NCI-H2107 (cell line): ENCODE measurements around the gene UTS2B.

Source experiments
- DNase-seq: peaks from one replicate; lab custom pipeline; 2025; lab: John Stamatoyannopoulos, UW

UTS2B gene

DNA sequence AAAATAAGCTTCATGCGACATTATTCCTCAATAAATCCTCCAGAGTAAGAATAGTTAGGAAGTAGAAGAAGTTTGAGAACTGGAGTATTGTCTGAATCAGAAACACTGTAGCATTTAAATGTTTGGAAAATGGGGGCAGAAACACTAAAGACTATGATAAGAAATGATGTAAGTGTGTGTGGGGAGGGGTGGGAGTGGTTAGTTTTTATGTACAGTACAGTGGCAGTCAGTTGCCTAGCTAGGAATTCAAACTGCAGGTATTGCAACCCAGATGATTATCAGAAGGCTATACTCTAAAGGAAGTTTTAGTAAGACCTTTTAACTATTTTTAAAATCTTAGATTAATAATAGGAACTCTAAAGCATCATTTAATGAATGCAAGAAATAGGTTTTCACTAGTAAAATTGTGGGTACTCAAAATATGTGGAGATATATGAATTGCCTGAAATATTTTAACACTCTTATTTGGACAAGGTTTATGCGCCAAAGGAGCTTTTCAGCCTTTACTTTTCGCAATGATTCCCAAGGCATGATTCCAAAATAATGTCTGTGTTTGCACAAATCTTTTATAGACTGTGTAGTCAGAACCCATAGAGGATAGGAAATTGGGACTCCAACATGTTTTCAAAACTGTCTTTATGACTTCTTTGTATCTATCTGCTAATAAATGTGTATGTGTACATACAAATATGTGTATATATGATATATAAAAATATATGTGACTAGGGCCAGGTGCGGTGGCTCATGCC is 9.1 kb downstream of the UTS2B start:
- no peak for DNase-seq

DNA sequence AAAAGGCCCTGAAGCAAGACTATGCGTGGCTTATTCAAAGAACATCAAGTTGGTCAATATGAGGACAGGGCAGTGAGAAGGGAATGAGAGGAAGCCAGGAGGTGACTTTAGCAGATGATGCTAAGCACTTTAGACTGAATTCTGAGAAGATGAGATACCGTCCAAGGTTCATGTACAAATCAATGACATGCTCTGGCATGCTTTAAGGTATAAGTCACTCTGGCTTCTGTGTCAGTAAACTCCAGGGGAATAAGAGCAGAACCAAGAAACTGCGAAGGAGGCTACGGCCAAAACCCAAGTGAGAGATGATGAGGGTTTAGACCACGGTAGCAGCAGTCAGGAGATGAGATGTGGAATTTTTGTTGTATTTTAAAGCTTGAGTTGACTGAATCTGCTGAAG is 10.0 kb downstream of the UTS2B start:
- no peak for DNase-seq

DNA sequence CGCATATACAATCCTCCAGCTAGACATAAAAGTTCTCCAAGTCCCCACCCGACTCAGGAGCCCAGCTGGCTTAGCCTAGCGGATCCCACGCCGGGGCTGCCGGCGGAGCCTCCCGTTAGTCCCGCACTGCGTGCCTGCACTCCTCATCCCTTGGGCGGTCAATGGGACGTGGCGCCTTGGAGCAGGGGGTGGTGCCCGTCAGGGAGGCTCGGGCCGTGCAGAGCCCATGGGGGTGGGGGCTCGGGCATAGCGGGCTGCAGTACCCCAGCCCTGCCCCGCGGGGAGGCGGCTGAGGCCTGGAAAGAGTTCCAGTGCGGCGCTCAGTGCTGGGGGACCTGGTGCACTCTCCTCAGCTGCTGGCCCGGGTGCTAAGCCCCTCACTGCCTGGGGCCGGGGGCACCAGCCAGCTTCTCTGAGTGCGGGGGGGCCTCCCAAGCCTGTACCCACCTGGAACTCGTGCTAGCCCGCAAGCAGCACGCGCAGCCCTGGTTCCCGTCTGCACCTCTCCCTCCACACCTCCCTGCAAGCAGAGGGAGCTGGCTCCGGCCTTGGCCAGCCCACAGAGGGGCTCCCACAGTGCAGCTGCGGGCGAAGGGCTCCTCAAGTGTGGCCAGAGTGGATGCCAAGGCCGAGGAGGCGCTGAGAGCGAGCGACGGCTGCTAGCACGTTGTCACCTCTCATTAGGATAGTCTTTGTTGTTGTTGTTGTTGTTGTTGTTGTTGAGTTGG is 13.3 kb downstream of the UTS2B start:
- DNase-seq, result no peak

DNA sequence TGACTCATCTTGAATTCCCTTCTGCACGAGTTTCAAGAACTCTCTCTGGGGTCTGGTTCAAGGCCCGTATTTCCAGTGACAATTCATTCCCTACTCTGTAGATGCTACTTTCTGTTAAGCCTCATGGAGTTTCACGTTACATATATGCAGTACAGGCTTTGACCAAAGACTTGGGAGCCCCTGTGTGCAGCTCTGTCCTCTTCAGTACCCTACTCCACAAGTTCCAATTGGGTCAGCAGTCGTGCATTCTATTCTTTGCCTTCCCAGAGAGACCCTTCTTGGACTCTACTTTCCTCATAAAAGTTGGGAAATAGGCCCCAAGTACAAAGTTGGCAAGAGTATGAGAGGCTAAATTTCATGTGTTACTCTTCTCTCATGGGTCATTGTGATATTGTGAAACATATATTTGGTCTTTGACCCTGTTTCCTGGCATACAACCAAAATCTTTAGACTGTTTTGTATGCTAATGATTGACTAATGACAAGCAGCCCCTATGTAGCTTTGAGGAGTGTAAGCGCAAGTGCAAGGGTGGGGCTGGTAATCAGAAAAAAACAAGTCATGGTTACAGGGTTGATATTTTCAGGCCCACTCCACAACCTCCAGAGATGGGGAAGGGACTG is 16.1 kb downstream of the UTS2B start:
- DNase-seq, result no peak

DNA sequence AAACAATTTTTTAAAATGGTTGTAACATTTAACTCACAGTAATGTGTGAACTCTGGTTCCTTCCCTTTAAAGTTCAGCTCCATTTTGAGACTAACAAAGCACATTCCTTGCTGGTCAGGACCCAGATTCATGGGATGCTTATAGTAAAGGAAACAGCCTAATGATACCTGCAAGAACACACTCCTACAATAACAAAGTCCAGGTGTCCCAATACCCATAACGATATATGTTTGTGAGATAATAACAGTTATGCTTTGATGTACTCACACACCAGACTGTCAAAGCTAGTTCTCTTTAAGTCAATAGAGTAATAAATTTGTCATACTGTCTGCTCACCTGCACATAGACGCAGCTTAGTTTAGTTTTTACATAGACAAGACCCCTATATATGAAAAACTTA is 17.0 kb downstream of the UTS2B start:
- DNase-seq, result no peak

DNA sequence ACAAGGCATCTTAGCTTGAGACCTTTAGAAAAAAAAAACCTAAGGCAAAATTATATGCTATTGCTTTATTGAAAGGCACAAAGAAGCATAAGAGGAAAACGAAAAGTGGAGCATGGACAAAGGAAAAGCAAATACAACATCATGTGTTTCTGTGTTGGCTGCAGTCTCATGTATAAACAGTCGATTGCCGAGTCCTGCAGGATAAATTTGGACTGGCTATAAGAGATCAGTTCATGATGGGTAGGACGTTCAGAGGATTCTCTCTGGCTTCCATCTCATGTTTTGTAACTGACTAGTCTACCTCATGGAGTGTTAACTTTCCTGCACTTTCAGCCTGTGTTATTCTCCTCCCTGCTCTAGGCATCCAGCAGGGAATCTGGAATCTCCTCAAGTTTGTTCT is 23.0 kb downstream of the UTS2B start:
- no peak for DNase-seq

DNA sequence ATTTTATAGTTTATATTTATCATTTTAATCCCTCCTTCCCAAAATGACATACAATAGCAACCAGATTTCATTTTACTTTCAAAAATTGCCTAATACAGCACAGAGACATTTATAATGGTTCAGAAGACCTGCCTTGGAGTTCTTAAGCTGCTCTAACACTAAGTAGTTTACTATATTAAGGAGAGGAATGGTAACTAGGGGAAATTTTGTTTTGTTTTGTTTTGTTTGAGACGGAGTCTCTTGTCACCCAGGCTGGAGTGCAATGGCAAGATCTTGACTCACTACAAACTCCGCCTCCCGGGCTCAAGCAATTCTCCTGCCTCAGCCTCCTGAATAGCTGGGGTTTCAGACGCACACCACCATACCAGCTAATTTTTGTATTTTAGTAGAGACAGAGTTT is 23.9 kb downstream of the UTS2B start:
- no peak for DNase-seq

DNA sequence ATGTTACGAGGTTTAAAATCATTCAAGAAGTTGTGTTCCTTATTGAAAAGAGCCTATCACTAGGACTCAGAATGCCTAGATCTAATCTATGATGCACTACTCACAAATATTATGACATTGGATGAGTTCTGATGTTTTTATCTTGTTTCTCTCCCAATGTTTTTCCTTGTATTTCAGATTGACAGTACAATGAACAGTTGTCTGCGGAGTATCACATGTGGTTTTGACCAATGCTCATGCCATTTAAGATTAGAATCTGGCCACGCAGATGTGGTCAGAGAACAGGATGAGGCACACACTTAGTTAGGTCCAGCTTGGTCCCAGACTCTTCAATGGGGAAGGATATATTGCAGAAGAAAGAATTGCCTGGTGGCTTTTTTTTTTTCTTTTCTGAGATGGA is 26.7 kb downstream of the UTS2B start:
- DNase-seq, result no peak

DNA sequence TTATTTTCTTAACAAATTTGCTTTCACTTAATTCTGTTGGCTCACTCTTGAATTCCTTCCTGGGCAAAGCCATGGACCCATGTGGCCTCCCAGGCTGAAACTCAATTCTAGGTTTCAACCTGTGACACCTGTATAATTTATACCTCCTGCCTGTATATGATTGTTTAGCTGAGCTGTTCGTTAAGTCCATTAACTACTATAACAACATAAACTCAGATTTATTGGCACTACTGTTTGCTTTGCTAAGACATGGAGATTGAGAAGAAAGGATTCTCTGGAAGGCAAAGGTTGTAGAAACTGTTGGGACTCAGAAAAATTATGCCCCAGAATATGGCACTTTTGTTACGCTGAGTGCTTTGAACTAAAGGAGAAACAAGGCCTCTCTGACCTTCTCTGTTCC is 27.9 kb downstream of the UTS2B start:
- no peak for DNase-seq

DNA sequence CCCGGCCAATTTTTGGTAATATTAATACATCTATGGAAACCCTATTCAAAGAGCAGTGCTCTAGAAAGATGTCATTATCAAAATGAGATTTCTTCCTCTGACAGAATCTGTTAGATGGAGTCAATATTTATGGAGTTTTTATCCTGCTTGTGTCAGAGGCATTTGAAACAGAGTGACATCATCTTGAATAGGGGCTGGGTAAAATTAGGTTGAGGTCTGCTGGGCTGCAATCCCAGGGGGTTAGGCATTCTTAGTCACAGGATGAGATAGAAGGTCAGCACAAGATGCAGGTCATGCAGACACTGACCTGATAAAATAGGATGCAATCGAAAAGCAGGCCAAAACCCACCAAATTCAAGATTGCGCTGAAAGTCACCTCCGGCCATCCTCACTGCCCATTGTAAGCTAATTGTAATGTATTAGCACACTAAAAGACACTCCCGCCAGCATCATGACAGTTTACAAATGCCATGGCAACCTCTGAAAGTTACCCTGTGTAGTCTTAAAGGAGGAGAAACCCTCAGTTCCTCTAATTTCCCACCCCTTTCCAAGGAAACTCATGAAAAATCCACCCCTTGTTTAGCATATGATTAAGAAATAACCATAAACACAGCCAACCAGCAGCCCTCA is 28.4 kb downstream of the UTS2B start:
- no peak for DNase-seq

DNA sequence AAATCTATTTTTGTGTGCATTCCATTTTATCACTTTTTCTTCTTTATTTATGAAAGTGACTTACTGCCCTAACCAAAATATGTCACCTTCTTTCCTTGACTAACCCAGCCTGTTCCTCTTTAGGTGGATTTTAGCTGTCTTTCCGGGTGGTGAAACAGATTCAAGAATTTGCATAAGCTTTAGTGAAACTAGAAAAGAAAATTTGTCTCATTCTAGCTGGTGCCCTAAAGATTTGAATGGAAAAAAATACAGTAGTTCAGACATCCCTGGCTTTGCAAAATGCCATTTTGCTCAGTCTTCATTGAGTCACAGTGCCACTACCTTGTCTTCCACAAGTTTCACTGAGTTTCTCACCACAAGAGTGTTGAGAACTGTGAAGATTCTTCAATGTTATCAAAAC is 29.3 kb downstream of the UTS2B start:
- DNase-seq, result no peak

DNA sequence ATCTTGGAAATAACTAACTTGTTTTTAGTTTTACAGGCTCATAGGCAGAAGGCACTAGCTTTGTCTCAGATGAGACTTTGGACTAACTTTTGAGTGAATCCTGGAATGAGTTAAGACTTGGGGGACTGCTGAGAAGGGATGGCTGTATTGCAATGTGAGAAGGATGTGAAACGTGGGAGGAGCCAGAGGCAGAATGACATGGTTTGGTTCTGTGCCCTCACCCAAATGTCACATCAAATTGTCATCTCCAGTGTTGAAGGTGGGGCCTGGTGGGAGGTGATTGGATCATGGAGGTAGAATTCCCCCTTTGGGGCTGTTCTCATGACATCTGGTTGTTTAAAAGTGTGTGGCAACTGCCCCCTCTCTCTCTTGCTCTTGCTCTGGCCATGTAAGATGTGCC is 29.9 kb downstream of the UTS2B start:
- DNase-seq, result no peak

DNA sequence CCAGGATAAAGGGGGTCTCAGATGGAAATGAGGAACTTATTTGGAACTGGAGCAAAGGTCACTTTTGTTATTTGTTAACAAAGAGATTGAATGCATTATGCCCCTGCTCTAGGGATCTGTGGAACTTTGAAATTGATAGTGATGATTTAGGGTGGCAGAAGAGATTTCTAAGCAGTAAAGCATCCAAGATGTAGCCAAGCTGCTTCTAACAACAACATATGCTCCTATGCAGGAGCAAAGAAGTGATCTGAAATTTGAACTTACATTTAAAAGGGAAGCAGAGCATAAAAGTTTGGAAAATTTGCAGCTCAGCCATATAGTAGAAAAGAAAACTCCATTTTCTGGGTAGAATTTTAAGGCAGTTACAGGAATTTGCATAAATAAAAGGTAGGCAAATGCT is 31.5 kb downstream of the UTS2B start:
- DNase-seq, result no peak

DNA sequence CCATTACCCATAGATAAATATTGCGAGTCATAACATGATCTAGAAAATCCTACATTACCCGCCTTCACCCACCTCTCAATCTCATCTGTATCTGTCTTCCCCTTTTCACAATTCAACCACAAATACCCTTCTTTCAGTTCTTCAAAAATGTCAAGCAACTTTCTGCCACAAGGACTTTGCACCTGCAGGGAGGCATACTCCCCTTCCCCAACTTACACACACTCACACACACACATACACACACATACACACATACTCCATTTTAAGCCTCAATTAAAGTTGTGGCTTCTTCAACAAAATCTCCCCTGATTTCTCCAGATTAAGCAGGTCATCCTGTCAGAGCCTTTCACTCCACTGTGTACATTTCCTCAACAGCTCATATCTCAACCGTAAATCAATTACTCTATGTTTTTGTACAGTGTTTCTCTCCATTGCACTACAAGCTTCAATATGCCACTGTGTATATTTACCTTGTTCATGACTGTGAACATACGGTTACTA is 34.2 kb downstream of the UTS2B start:
- DNase-seq, result no peak

DNA sequence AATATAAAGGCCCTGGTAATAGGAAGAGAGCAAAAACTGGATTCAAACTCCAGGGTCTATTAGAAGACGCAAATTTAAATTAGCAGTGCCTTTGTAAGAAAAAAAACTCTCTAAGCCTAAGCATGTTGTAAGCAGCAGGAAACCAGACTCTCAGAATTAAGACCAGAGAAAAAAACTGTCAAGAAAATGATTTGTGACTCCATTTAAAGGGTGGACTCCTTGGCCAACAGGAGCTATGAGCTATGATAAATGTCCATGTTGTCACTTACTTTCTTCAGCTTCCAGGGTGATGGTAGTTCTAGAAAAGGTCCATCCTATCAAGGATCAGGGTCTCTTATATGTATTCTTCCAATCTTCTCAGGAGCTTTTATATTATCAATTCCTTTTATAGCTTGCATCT is 36.0 kb downstream of the UTS2B start:
- no peak for DNase-seq

DNA sequence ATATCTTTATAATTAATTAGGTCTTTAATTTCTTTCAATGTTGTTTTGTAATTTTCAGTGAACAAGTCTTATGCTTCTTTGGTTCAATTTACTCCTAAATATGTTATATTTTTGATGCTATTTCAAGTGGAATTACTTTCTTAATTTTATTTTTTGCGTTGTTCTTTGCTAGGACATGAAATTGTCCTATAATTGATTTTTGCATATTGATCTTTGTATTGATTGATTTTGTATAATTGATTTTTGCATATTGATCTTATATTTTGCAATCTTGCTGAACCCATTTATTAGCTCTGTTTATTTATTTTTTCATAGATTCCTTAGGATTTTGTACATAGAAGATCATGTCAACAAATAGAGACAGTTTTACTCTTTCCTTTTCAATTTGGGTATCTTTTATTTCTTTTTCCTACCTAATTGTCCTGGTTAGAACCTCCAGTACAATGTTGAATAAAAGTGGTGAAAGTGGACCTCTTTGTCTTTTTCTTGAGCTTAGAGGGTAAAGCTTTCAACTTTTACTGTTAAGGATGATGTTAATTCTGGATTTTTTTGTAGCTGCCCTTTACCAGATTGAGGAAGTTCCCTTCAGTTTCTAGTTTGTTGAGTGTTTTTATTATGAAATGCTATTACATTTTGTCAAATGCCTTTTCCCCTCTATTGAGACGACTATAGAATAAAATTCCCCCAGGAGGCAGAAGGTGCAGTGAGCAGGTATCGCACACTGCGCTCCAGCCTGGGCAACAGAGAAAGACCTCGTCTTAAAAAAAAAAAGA is 37.9 kb downstream of the UTS2B start:
- DNase-seq, result no peak

DNA sequence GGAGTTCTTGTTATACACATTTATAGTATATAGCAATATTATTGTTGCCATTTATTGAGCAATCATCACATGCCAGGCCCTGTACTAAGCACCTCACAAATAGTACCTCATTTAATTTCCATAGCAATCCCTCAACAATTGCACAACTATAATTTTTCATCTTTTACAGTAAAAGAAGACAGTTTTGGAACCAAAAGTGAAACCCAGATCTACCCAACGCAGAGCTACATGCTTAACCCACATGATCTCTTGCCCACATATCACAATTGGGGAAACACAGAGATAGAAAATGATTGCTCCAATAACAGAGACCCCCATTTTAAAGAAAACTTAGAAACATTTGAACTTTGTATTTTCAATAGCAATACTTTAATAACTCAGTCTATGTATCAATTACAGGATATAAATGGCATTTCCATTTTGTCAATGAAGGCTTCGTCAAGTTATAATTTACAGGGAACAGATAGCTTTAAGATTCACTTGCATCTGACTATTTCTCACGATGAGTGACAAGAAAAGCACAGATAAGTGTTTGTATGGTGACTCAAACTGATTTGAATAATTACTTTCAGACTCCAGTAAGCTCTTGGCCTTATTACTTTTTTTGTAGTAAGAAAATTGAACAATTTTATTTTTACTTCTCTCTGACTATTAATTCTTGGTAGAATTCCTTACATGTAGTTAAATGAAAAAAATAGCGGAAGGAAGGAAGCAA is 39.9 kb downstream of the UTS2B start:
- no peak for DNase-seq

DNA sequence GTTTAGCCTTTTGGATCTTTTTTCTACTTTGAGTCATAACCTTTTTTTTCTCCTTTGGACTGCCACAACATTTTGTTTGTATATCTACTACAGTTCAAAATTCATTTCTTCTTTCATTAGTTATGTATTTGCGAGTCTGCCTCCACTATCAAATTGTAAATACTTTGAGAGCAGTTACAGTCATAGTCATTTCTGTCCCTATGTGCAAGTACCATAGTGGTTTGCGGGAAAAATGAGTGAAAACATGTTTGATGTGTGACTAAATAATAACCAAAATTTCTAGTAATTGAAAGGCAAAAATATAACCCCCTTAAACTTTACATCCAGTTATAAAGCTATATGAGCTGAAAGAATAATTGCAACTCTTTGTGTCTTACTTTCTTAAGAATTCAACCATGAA is 46.9 kb downstream of the UTS2B start:
- DNase-seq, result no peak

DNA sequence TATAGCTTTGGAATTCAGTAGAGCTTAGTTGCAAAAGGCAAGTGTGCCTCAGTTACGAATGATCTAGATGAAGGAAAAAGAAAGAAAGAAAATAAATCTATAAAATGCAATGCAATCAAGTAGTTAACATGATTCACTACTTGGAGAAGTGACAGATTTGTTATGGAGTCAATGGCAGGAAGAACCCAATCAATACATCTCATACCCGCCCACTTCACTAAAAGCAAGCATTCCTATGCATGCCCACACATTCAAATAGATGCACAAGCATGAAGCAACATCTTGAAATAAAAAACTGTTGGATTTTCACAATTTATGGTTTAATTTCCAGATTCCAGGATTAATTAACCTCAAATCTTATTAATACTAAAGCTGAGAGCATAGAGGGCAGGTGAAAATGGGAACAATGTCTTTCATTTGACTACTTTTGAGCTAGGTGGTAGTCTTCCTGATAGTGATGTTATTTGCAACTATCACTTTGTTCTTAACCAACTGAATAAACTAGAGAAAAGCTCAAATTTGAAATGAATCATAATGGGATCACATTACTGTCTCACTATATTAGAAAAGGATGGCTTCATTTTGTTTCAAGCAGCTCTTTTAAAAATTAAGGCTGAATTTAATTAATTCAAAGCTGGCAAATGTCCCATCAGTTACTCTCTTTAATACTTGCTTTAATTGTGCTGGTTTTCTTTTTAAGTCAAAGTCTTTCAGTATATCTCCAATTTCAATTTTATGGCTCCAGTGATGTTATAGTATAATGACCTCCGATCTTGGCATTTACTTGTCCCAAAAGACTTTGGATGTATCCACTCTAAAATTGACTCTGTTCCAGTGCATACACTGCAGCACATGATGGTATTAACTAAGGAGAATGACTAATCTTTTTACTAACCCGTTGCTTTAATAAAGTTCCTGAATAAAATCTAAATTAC is 47.8 kb downstream of the UTS2B start:
- DNase-seq, result no peak

DNA sequence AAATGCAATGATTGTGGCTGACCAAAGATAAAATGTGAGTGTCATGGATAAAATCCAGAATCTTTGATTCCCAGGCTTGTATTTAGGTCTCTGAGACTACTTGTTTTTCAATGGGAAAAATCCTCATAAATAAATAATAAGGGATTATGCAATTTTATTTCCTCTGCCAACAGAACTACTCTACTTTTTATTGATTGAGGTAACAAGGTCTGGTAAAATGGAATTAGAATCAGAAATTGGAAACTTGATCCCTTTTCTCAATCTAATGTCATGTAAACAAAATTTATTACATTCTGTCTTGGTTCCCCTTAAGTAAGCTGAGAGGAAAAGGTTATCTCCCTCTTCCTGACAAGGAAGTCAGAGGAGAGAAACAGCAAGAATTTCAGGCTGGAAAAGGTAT is 49.4 kb downstream of the UTS2B start:
- DNase-seq, result no peak
